ENCODE measurements around the gene PEF1. TPM values are rescaled to one million over a fixed set of nuclear protein-coding genes. Genes with fewer than 3 reads are reported as not detected.
A peak's percentile ranks its signal among the peaks of the same experiment; 100 is the strongest.

Gene PEF1
- total and polyA plus RNA-seq, 9 donors: 31.7 to 65.2 (median 58.2) TPM

DNA sequence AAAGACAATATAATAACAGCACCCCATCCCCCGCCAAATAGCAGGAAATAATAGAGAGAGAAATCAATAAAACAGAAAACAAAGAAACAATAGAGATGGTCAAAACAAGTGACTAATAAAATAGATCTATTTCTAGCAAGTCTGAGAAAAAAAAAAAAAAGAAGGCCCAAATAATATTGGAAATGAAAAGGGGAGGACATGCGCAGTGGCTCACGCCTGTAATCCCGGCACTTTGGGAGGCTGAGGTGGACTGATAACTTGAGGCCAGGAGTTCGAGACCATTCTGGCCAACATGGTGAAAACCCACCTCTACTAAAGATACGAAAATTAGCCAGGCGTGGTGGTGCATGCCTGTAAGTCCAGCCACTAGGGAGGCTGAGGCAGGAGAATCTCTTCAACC is 45.7 kb downstream of the PEF1 start:
- 90 to 94% (median 91%) methylated on average over 7 of the region's 7 CpGs for WGBS, 3 donors
- H3K27ac ChIP-seq: no peak overlapping the region
- DNase-seq: no peak
- no peaks in the 10 kb centered on the region for H3K27me3 ChIP-seq
- H3K4me3 ChIP-seq: no peak overlapping the region
- intact Hi-C loops (cut with DNase I): loop anchor here in 1 of 4 donors (5.0 kb wide), 1 partner anchor 37 kb away; no protein-coding TSS in a partner anchor
- no peaks in the 10 kb centered on the region for H3K36me3 ChIP-seq
- no peaks in the 10 kb centered on the region for H3K9me3 ChIP-seq
- TF ChIP-seq POLR2A (IDR thresholded peaks at IDR 0.05): no peak
- TF ChIP-seq, protein P1, sequence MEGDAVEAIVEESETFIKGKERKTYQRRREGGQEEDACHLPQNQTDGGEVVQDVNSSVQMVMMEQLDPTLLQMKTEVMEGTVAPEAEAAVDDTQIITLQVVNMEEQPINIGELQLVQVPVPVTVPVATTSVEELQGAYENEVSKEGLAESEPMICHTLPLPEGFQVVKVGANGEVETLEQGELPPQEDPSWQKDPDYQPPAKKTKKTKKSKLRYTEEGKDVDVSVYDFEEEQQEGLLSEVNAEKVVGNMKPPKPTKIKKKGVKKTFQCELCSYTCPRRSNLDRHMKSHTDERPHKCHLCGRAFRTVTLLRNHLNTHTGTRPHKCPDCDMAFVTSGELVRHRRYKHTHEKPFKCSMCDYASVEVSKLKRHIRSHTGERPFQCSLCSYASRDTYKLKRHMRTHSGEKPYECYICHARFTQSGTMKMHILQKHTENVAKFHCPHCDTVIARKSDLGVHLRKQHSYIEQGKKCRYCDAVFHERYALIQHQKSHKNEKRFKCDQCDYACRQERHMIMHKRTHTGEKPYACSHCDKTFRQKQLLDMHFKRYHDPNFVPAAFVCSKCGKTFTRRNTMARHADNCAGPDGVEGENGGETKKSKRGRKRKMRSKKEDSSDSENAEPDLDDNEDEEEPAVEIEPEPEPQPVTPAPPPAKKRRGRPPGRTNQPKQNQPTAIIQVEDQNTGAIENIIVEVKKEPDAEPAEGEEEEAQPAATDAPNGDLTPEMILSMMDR (IDR thresholded peaks at IDR 0.05): no peak
- no peaks in the 10 kb centered on the region for H3K4me1 ChIP-seq (ENCODE audit: insufficient read depth)

DNA sequence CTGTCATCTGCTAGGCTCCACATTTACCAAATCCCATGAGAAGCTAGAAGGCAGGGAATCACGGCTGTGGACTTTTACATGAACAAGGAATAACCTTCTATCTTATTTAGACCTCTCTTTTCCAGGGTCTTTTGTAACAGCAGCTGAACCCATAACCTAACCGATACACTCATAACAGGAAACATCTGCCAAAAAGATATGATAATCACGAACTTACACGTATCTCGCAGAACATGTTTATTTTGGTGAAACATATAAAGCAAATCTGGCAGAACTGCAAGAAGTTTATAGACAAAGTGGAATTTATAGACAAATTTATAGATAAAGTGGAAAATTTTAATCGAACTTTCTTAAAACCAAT is 48.0 kb downstream of the PEF1 start:
- Histone ChIP-seq H3K4me3 (no peak overlapping the region), H3K4me1 (ENCODE audit: insufficient read depth) (no peaks in the 10 kb centered on the region), H3K27ac (no peak overlapping the region), H3K36me3 (no peaks in the 10 kb centered on the region), H3K9me3 (no peaks in the 10 kb centered on the region), H3K27me3 (no peaks in the 10 kb centered on the region)
- intact Hi-C loops (cut with DNase I): loop anchor here in 1 of 4 donors (5.0 kb wide), 1 partner anchor 34 kb away; no protein-coding TSS in a partner anchor
- TF ChIP-seq POLR2A (IDR thresholded peaks at IDR 0.05) (no peak), EP300 (IDR thresholded peaks at IDR 0.05) (no peak)
- TF ChIP-seq, protein P1 (IDR thresholded peaks at IDR 0.05): no peak
- DNase-seq: no peak
- 32 to 48% (median 40%) methylated on average over 6 of the region's 6 CpGs for WGBS, 3 donors

DNA sequence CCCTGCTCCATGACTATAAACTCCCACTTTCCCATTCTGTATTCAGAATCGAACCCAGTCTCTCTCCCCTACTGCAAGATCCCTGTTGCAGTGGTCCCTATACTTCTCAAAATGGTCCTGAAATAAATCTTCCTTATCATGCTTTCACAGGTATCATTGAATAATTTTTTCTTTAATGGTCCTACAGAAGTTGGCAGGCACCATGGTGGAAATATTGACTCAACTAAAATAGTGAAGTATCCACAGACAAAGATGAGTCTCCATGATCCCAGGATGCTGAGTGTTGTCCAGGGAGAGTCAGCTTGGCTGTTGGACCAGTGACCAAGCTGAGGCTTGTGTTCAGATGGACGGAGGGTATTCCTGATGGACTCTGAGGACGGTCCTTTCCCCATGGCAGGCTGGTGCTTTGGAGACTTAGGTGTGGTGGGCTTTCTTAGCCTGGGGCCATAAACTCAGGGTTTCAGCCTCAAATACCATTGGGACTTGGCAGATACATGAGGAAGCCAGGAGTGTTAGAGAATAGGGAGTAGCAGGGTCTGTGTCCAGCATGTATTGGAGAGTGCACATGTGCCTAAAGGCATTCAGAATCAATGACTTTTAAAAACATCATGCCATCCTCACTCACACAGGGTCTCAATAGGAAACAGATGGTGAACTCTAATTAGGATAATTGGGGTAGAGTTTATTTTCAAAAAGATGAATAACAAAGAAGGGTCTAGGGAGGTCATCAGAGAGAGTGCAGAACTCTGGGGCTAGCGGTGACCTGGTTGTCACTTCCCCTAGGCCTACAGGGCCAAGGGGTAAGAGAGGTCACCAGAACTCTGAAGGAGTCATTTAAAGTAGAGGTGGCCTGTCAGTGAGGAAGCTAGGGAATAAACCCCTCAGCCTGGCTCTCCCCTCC is 48.6 kb downstream of the PEF1 start:
- intact Hi-C loops (cut with DNase I): loop anchor here in 2 of 4 donors (2.0 to 5.0 kb wide), 2 partner anchors 31 to 34 kb away; no protein-coding TSS in a partner anchor
- Histone ChIP-seq H3K27me3 (no peaks in the 10 kb centered on the region), H3K4me3 (no peak overlapping the region), H3K36me3 (no peaks in the 10 kb centered on the region), H3K9me3 (no peaks in the 10 kb centered on the region), H3K4me1 (ENCODE audit: insufficient read depth) (no peaks in the 10 kb centered on the region), H3K27ac (no peak overlapping the region)
- TF ChIP-seq EP300 (IDR thresholded peaks at IDR 0.05): no peak
- TF ChIP-seq, protein P1 (IDR thresholded peaks at IDR 0.05): no peak
- no peak for TF ChIP-seq POLR2A (IDR thresholded peaks at IDR 0.05)
- WGBS, 3 donors: 95 to 96% (median 95%) methylated on average over 4 of the region's 4 CpGs
- no peak for DNase-seq

DNA sequence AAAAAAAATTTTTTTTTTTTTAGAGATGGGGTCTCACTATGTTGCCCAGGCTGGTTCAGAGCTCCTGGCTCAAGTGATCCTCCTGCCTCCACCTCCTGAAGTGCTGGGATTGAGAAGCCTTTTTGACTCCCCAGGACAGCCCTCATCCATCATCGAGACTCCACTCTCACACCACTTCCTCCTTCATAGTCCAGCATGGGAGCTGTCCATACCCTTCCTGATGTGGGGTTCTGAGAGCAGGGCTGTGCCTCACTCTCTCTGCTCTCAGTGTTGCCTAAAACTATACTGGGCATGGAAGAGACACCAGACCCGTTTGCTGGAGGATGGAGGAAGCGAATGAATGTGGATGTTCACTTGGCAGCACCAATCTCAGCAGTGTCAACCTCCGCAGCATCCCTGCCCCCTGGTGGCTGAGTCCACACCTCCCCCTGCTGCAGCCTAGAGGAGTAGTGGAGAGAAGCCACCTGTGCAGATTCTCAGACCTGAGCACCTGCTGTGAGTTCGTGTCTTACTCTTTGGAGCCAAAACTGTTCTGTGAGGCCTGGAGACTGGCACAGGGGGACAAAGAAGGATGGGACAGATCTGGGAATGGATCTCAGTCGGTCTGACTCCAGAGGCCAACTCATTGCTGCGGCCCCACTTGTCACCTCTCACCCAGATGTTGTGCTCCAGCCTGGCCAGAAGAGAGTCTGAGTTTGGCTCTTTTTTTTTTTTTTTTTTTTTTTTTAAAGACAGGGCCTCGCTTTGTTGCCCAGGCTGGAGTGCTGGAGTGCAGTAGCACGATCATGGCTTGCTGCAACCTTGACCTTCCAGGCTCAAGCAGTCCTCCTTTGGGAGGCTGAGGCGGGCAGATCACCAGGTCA is 50.7 kb downstream of the PEF1 start:
- DNase-seq: peak; percentile 83 to 92 (median 86)
- Histone ChIP-seq H3K27me3 (no peaks in the 10 kb centered on the region), H3K36me3 (no peaks in the 10 kb centered on the region), H3K4me3 (no peak overlapping the region), H3K27ac (no peak overlapping the region), H3K9me3 (no peaks in the 10 kb centered on the region), H3K4me1 (ENCODE audit: insufficient read depth) (no peaks in the 10 kb centered on the region)
- intact Hi-C loops (cut with DNase I): loop anchor here in 3 of 4 donors (1.0 to 2.0 kb wide), 2 partner anchors 29 to 30 kb away; no protein-coding TSS in a partner anchor
- TF ChIP-seq POLR2A (IDR thresholded peaks at IDR 0.05): no peak
- TF ChIP-seq EP300 (IDR thresholded peaks at IDR 0.05): no peak
- TF ChIP-seq, protein P1 (IDR thresholded peaks at IDR 0.05): peak; percentile 70 to 86 (median 78)
- WGBS, 3 donors: 38 to 50% (median 40%) methylated on average over 10 of the region's 10 CpGs

Measured in ovary (tissue), 9 donors.